NCI-H1092 (cell line): Measurements from ENCODE around the gene ENDOD1.
"Not testable (repeated sequence)": the region's sequence is repeated elsewhere in the genome, so short reads cannot be mapped to it uniquely, and the experiment has no call there.

Experiments used
- DNase-seq: peaks from one replicate; lab custom pipeline; 2025; lab: John Stamatoyannopoulos, UW

The ENDOD1 gene

DNA sequence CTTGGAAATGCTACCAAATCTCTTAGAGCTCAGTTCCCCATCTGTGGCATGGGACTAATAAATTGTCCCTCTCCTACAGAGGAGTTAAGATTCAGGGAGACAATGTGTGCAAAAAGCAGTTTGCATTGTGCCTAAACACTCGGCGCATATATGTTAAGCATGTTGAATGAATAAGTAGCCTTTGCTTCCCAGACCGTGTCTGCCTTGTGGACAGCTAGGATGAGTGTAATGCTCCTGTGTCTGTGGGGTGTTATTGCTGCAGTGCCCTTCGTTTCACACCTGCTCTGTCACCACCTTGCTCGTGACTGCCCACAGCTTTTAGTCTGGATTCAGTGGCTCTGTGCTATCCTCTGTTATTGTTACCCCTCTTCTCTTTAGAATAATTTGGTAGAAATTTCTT is 14.1 kb downstream of the ENDOD1 start:
- DNase-seq = no peak

DNA sequence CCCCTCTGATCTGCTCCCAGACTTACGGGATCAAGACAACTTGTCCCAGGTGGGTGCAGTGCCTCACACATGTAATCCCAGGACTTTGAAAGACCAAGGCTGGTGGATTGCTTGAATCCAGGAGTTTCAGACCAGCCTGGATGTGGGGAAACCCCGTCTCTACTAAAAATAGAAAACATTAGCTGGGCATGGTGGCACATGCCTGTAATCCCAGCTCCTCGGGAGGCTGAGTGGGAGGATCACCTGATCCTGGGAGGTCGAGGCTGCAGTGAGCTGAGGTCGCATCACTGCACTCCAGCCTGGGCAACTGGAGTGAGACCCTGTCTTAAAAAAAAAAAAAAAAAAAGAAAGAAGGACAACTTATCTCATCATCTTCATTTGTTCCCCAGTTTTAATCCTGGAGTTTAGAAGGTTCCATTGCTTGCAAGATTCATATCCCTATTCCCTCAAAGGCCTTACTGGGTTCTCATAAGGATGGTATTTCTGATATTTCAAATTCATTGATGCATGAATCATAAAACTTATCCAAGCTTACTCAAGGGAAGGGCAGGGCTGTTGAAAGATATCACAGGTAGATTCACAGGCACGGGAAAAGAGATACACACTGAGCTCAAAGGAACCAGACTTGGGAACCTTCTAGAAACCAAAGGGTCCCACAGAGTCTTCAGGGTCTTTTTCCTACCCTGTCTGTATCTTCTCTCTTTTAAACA is 14.6 kb downstream of the ENDOD1 start:
- DNase-seq = no peak

DNA sequence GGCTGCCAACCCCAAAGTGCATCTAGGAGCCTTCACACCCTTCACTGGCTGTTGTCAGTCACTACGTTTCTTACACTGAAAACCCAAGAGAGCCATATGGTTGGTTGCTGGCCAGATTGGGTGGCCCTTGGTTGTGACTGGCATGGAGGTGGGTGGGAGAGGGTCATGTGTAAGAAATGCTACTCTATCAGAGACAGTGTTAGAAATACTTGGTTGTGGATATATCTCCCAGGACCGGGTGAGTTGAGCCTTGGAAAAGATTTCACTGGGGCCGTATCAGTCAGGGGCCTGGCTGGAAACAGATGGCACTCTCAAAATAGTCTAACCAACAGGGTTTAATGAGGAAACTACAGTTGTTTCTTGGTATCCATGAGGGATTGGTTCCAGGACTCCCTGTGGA is 15.2 kb downstream of the ENDOD1 start:
- no peak for DNase-seq

DNA sequence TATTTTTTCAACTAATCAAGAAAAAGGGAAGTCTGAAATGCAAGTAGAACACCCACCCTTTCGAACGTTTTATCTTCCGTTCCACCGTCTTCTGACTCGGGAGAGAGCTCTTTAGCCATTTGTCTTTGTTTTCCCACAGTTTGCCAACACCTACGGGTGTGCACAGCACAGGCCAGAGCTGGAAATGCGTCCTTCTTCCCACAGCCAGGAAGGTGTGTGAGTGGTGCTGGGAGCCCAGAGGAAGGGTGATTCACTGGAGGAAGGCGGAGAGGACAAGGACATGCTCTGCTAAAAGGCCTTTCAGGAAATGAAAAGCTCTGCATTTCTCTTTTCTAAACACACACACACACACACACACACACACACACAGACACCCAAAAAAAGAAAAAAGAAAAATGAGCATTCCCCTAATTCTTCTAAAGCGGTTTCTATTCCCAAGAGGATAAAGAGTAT is 18.5 kb downstream of the ENDOD1 start:
- no peak for DNase-seq

DNA sequence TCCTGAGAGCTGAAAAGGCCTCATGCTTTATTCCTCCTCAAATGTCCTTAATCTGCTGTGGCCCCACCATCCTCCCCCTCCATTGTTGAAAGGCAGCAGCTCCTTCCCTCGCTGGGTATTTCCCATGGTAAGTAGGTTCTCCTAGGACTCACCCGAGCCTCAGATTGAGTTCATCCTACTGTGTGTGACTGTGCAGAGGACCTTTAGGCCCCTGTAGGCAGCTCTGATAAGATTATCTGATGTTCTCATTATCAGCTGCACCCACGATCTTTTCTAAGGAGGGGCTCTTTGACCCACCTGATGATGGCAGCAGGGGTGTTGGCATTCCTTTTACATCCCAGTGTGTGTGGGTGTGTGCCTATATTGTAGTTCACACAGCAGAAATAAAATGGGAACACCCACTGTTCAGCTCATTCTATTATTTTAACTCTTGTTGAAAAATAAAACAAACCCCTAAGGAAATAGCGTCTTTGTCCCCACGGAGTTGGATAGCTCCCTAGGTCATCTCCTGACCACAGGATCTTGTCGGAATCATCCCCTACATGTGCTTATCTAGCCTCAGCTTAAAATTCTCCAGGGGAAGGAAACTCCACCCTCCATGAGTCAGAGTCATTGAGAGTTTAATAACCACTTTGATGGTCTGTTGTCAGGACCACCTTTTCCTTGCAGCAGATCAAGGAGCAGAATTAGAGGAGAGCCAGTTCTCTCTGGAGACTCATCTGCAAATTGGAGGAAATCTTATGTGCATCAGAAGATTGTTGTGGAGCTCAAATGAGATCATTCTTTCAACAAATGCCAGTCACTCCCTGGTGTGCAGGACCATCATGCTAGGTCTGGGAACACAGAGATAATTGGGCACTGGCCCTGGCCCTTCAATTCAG is 19.3 kb downstream of the ENDOD1 start:
- no peak for DNase-seq

DNA sequence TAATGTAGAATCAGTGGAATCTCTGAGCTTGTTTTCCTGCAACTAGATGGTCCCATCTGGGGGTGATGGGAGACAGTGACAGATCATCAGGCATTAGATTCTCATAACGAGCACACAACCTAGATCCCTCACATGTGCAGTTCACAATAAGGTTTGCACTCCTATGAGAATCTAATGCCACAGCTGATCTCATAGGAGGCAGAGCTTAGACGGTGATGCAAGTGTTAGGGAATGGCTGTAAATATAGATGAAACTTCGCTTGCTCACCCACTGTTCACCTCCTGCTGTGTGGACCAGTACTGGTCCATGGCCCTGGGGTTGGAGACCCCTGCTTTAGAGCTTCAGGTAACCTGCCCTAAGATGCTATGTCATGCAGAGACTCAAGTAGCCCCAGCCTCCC is 21.8 kb downstream of the ENDOD1 start:
- DNase-seq = not testable (repeated sequence)

DNA sequence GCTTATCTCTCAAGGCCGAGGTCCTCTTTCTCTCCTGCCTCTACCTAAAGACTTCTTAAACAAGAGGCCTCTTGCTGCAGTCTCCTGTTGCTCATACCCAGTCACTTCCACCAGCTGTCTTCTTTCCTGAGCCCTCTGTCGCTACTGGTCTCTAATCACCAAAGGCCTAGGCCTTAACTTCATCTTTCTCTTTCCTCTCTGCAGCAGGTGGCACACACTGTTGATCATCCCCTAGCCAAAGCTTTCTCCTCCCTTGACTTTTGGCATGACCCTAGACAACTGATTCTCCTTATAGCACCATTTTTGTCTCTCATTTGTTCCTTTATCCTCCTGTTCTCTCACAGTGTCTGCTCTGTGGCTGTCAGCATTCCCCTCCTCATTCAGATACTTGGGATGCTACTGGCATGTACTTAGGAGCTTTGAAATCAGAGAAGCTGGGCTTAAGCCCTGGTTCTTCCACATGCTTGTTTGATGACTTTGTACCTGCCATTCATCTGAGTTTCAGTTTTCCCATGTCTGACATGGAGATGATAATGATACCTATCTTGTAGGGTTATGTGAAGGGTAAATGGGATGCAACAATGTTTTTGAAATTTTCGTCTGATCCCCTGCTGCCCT is 22.4 kb downstream of the ENDOD1 start:
- no peak for DNase-seq

DNA sequence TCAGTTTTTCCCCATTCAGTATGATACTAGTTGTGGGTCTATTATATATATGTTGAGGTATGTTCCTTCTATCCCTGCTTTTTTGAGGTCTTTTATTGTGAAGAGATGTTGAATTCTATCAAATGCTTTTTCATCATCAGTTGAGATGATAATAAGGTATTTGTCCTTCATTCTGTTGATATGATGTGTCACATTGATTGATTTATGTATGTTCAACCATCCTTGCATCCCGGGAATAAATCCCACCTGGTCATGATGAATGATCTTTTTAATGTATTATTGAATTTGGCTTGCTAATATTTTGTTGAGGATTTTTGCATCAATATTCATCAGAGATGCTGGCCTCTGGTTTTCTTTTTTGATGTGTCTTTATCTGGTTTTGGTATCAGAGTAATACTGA is 26.0 kb downstream of the ENDOD1 start:
- no peak for DNase-seq

DNA sequence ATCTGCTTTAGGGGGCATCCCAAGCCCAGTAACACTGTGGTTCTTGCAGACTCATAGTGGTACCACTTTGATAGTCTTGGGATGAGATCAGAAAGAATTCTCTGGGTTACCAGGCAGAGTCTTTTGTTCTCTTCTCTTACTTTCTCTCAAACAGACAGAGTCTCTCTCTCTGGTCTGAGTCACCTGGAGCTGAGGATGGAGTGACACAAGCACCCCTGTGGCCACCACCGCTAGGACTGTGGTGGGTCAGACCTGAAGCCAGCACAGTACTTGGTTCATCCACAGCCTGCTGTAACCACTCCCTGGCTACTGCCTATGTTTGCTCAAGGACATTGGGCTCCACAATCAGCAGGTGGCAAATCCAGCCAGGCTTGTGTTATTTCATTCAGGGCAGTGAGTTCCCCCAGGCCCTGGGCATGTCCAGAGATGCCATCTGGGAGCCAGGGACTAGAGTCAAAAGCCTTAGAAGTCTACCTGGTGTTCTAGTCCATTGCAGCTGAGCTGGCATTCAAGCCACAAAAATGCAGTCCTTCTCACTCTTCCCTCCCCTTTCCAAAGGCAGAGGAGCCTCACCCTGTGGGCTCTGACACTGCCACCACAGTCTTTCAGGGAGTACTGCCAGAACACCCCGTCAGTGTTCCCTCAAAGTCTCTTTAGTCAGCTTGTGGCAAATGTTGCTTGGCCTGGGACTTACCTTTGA is 29.9 kb downstream of the ENDOD1 start:
- no peak for DNase-seq

DNA sequence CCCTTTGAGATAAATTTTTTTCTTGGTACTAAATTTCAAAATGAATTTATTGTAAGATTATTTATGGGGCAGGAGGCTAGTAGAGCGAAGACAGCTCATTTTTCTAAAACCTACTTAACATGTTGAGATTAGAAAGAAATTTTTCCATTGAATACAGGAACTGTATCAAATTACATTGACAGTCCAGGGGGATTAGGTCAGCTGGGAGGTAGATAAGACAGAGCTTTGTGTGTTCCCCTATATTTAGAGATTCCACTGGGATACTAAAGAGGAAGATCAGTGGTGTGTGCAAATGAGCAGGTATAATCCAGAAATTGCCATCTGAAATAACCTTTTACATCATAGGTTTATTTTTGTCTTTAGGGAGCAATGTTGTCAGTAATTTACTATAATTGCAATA is 32.1 kb downstream of the ENDOD1 start:
- DNase-seq = no peak

DNA sequence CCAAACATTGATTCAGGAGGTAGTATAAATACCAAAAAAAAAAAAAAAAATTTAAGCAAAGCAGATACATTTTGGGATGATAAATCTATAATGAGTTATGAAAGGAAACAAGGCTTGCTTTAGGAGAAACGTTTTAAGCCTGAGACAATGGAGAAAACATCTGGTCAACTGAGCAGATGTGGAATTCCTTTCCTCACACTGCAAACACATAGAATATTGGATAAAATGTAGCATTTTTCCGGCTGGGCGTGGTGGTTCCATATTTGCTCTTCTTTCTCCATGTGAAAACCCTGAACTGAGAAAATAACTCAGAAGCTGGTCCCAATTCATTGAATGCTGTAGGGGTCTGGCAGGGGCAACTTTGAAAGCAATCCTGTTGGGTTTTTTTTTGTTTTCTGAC is 33.9 kb downstream of the ENDOD1 start:
- no peak for DNase-seq

DNA sequence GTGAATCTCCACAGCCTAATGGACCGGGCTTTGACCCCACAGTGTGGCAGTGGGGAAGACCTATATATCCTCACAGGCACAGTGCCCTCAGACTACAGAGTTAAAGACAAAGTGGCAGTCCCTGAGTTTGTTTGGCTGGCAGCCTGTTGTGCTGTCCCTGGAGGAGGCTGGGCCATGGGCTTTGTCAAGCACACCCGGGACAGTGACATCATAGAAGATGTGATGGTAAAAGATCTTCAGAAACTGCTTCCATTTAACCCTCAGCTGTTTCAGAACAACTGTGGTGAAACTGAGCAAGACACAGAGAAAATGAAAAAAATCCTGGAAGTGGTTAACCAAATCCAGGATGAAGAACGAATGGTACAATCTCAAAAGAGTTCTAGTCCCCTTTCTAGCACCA is 39.0 kb downstream of the ENDOD1 start:
- no peak for DNase-seq

DNA sequence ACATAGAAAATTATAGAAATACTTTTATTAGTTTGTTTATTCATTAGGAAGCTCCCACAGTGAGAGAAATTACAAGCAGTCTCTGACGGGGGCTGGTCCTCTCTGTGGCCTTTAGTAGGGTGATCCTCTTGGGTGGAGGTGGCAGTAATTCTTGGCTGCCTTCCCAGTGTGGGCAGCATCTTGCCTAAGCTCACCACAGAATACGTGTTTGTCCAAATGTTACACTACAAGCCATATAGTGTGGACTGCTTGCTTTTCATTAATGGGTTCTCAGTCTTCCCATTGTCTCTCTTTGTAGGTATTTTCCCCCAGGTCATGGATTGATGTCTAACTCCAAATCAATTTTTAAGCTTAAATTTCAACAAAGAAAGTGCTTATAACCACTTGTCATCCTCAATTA is 43.3 kb downstream of the ENDOD1 start:
- no peak for DNase-seq

DNA sequence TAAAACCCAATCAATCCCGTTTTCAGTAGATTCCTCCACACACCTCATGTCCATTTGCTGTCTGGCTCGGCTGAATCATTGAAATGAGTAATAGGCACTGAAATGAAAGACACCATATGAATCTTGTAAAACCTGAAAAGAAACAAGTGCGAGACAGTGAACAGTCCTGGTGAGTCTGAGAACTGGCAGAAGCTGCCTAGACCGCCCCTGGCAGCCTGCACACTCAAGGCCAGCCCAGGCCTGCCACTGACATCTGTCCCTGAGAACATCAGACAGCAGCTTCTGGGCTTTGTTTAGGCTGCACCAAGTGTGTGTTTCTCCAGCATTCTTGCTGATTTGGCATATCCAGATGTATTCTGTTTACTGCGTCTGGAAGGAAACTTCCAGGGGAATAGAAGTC is 44.8 kb downstream of the ENDOD1 start:
- no peak for DNase-seq

DNA sequence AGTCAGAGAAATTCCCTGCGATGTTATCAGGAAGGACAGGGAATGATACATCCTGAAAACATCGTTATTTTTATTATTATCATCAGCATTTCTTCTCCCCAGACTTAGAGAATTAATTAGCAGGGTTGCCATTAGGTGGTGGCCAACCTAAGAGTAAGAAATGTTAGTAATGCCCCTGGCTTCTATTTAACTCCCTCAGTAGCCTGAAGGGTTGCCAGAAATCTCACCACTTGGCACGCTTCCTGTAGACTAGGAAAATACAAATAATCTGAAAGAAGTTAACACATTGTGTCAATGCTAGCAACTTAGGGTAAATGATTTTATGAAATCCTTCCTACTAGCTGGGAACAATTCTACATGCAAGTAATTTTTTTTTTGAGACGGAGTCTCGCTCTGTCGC is 45.5 kb downstream of the ENDOD1 start:
- no peak for DNase-seq

DNA sequence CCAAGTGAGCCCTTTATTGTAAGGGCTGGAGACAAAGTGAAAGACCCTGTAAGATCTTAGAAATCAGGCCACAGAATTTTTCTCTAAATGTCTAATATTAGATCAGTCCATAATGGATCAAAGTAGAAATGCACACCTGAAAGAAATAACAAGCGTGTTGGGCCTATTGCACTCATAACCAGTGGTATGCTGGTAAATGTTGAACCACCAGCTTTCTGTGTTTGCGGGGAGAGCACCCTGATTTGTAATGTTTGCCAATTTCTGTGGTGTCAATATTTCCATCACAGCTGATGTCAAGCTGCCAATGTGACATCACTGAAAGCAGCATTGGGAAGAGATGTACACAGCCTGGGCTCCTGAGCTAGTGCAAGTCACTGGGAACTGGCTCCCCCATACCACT is 46.2 kb downstream of the ENDOD1 start:
- DNase-seq = no peak

DNA sequence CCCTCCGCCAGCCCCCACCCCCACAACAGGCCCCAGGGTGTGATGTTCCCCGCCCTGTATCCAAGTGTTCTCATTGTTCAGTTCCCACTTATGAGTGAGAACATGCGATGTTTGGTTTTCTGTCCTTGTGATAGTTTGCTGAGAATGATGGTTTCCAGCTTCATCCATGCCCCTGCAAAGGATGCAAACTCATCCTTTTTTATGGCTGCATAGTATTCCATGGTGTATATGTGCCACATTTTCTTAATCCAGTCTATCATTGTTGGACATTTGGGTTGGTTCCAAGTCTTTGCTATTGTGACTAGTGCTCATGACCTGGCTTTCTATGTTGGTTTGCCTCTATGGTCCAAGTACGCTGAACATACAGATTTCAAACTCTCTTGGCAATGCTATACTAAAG is 47.1 kb downstream of the ENDOD1 start:
- not testable (repeated sequence) for DNase-seq

DNA sequence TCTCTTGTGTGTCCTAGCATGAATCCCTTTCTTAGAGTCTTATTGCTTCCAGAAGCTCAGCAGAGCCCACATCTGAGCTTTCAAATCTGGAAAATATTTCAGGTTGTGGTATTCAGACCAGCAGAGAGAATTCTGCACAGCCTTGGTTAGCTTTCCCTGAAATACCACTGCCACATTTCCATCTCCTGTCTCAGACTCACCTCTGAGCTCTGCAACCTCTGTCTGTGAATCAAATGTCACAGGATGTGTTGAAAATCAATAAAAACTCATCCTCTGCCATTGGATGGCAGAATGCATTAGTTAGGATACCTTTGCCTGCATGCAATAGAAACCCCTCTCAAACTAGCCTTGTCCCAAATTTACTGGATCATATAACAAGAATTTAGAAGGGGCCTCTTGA is 47.7 kb downstream of the ENDOD1 start:
- DNase-seq = no peak

DNA sequence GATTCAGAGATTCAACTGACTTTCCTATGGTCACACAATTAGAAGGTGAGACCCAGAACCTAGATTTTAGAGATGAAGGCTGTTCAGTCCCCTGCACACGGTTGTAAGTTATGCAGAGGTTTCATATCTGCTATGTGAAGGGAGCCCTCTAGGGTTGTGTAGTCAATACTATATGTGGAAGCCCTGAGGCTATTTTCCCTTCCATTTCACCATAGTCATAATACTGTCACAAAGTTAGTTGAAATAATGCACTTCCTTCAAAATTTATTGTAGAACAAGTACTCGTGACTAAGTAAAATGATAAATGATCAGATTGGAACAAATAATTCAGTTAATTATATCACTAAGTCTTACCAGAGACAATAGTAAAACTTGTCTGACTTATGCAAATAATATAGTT is 48.8 kb downstream of the ENDOD1 start:
- no peak for DNase-seq

DNA sequence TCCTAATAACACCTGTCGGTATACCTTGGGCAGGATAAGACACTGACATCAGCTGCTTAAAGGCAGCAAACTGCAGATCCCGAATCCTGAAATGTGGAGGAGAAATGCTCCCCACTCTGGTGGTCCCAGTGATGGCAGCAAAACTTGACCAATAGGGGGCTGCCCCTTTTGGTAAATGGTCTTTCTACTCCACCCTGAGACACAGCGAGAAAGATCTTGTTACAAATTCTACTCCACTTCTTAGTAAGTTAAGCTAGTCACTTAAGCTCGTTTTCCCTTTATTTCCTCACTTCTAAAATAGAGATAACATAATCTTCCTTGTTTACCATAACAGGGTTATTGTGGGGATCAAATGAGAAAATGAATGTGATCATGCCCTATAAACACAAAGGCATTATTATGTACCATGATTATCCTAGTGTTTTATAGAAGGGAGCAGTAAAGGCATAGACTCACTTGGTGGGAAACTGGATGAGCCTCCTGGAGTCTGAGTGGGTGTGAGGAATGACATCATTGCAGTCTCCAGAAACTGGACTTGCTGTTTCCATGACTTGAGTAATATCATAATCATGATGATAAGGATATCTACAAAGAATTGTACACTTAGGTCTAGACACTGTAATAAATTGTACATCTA is 50.9 kb downstream of the ENDOD1 start:
- DNase-seq = no peak

DNA sequence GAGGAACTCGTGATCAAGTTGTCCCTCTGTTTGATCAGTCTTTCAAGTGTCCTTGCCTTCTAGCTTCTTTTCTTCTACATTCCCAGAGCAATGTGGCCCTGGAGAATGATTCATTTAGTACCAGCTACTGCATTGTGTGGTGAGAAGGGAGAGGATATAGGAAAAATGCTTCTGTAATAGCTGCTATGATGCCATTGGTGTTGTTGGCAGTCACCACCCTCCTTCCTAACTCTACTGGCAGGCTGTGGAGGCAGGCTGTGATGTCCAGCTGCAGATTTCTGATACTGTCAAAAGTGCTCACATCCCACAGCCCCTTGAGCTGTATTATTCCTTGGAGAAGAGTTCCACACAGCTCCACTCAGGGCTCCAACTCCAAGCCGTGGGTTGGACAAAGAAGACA is 52.8 kb downstream of the ENDOD1 start:
- DNase-seq = no peak

DNA sequence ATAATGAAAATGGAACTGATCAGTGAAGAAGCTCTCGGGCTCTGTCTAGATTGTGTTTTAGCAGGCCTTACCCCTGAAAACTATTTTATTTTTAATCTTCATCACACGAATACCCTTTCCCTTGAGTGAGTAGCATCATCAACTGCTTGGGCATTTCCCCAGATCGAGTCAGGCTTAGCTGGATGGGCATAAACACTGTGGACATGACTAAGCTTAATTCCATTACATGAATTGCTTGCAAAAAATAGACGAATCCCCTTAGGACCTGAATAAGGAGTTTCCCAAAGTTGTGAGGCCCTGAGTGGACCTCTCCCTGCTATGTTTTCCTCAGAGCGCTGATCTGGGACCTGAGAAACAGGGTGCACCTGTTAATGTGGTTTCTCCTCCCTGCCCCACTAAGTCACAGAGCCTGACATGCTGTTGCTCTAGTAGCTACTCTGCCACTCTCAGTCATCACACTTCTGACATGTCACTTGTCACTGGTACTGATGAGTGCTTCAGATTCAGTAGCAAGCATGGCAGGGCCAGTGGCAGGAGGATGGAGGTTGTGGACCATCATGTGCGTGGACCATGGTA is 53.5 kb downstream of the ENDOD1 start:
- DNase-seq = no peak
